ENCODE measurements around the gene HAAO.

Gene HAAO

GRCh38 chr2:42795275-42795674 is 2.9 kb upstream of the HAAO start:
- Histone ChIP-seq H2BK15ac (replicated peaks; ENCODE audit: low read depth) (no peak overlapping the region), H4K5ac (ENCODE audit: low read length) (no peak overlapping the region), H2AK5ac (ENCODE audit: low read length) (no peak overlapping the region), H2BK120ac (ENCODE audit: low read depth, low read length) (no peak overlapping the region), H3K79me1 (ENCODE audit: low read length) (peaks cover 2% of the 10 kb centered on the region), H3K9ac (ENCODE audit: low read length) (no peak overlapping the region), H3K4me1 (ENCODE audit: control insufficient read depth, low read depth, low read length) (peaks cover 9% of the 10 kb centered on the region), H3K18ac (ENCODE audit: low read length) (no peak overlapping the region), H3K4me2 (ENCODE audit: low read length) (no peak overlapping the region), H3K36me3 (ENCODE audit: control insufficient read depth, insufficient read depth, low read length) (no peaks in the 10 kb centered on the region), H3K27ac (ENCODE audit: low read depth, low read length) (no peak overlapping the region), H4K8ac (ENCODE audit: low read depth, low read length) (no peak overlapping the region), H3K4me3 (ENCODE audit: low read length) (no peak overlapping the region), H3K4ac (ENCODE audit: low read depth, low read length) (no peak overlapping the region), H2BK5ac (ENCODE audit: low read length) (no peak overlapping the region), H3K23ac (ENCODE audit: low read length) (no peak overlapping the region), H3K79me2 (ENCODE audit: control insufficient read depth, insufficient read depth, low read length) (no peaks in the 10 kb centered on the region), H3K27me3 (ENCODE audit: insufficient read depth, low read length, poor library complexity) (no peaks in the 10 kb centered on the region), H3K56ac (ENCODE audit: low read length) (no peak overlapping the region)
- WGBS (ENCODE audit: extremely low coverage, insufficient coverage, low lambda C conversion rate): no CpG with 5 or more reads among the region's 6 CpGs
- no peak for DNase-seq

- H3K79me2 ChIP-seq (ENCODE audit: control insufficient read depth, insufficient read depth, low read length): no peaks in the 10 kb centered on the region
- H4K5ac ChIP-seq (ENCODE audit: low read length): no peak overlapping the region
- H2BK15ac ChIP-seq (replicated peaks; ENCODE audit: low read depth): no peak overlapping the region
- H3K27ac ChIP-seq (ENCODE audit: low read depth, low read length): no peak overlapping the region
- peak overlapping the region; percentile 25 for H3K56ac ChIP-seq (ENCODE audit: low read length)
- peak; percentile 90 for DNase-seq
- H2BK120ac ChIP-seq (ENCODE audit: low read depth, low read length): no peak overlapping the region
- H3K36me3 ChIP-seq (ENCODE audit: control insufficient read depth, insufficient read depth, low read length): no peaks in the 10 kb centered on the region
- no peak overlapping the region for H3K4ac ChIP-seq (ENCODE audit: low read depth, low read length)
- no peak overlapping the region for H3K23ac ChIP-seq (ENCODE audit: low read length)
- no peak overlapping the region for H2BK5ac ChIP-seq (ENCODE audit: low read length)
- H3K79me1 ChIP-seq (ENCODE audit: low read length): peaks cover 2% of the 10 kb centered on the region
- peaks cover 9% of the 10 kb centered on the region for H3K4me1 ChIP-seq (ENCODE audit: control insufficient read depth, low read depth, low read length)
- no peak overlapping the region for H3K4me2 ChIP-seq (ENCODE audit: low read length)
- no peaks in the 10 kb centered on the region for H3K27me3 ChIP-seq (ENCODE audit: insufficient read depth, low read length, poor library complexity)
- H4K8ac ChIP-seq (ENCODE audit: low read depth, low read length): no peak overlapping the region
- no peak overlapping the region for H3K4me3 ChIP-seq (ENCODE audit: low read length)
- WGBS (ENCODE audit: extremely low coverage, insufficient coverage, low lambda C conversion rate): no CpG with 5 or more reads among the region's 8 CpGs
- H3K18ac ChIP-seq (ENCODE audit: low read length): no peak overlapping the region
- H3K9ac ChIP-seq (ENCODE audit: low read length): peak overlapping the region; percentile 2
- no peak overlapping the region for H2AK5ac ChIP-seq (ENCODE audit: low read length)
These were observed 2.1 kb upstream of the HAAO start for GRCh38 chr2:42794271-42795046.

- Histone ChIP-seq H2AK5ac (ENCODE audit: low read length) (no peak overlapping the region), H3K4me2 (ENCODE audit: low read length) (peak overlapping the region; percentile 83), H3K79me1 (ENCODE audit: low read length) (peaks cover 2% of the 10 kb centered on the region), H3K4ac (ENCODE audit: low read depth, low read length) (peak overlapping the region; percentile 73), H3K4me3 (ENCODE audit: low read length) (peak overlapping the region; percentile 63), H3K27ac (ENCODE audit: low read depth, low read length) (peak overlapping the region; percentile 93), H4K5ac (ENCODE audit: low read length) (no peak overlapping the region), H3K56ac (ENCODE audit: low read length) (peak overlapping the region; percentile 77), H2BK15ac (replicated peaks; ENCODE audit: low read depth) (no peak overlapping the region), H2BK5ac (ENCODE audit: low read length) (no peak overlapping the region), H3K27me3 (ENCODE audit: insufficient read depth, low read length, poor library complexity) (no peaks in the 10 kb centered on the region), H3K18ac (ENCODE audit: low read length) (peak overlapping the region; percentile 85), H3K4me1 (ENCODE audit: control insufficient read depth, low read depth, low read length) (peaks cover 9% of the 10 kb centered on the region), H3K9ac (ENCODE audit: low read length) (peak overlapping the region; percentile 89), H3K79me2 (ENCODE audit: control insufficient read depth, insufficient read depth, low read length) (no peaks in the 10 kb centered on the region), H2BK120ac (ENCODE audit: low read depth, low read length) (no peak overlapping the region), H3K36me3 (ENCODE audit: control insufficient read depth, insufficient read depth, low read length) (no peaks in the 10 kb centered on the region), H3K23ac (ENCODE audit: low read length) (peak overlapping the region; percentile 90), H4K8ac (ENCODE audit: low read depth, low read length) (no peak overlapping the region)
- peak; percentile 65 for DNase-seq
- no CpG with 5 or more reads among the region's 22 CpGs for WGBS (ENCODE audit: extremely low coverage, insufficient coverage, low lambda C conversion rate)
These were observed 1.2 kb upstream of the HAAO start for GRCh38 chr2:42793334-42794270.

GRCh38 chr2:42792087-42792582 is 248 bp downstream of the HAAO start:
- Histone ChIP-seq H3K27me3 (ENCODE audit: insufficient read depth, low read length, poor library complexity) (no peaks in the 10 kb centered on the region), H3K79me1 (ENCODE audit: low read length) (peaks cover 2% of the 10 kb centered on the region), H3K4me3 (ENCODE audit: low read length) (peak overlapping the region; percentile 63), H3K4ac (ENCODE audit: low read depth, low read length) (peak overlapping the region; percentile 71), H3K23ac (ENCODE audit: low read length) (peak overlapping the region; percentile 92), H4K5ac (ENCODE audit: low read length) (no peak overlapping the region), H3K27ac (ENCODE audit: low read depth, low read length) (peak overlapping the region; percentile 93), H4K8ac (ENCODE audit: low read depth, low read length) (no peak overlapping the region), H2BK15ac (replicated peaks; ENCODE audit: low read depth) (no peak overlapping the region), H3K56ac (ENCODE audit: low read length) (peak overlapping the region; percentile 77), H2BK120ac (ENCODE audit: low read depth, low read length) (peak overlapping the region; percentile 47), H3K36me3 (ENCODE audit: control insufficient read depth, insufficient read depth, low read length) (no peaks in the 10 kb centered on the region), H2AK5ac (ENCODE audit: low read length) (no peak overlapping the region), H3K4me2 (ENCODE audit: low read length) (peak overlapping the region; percentile 83), H3K9ac (ENCODE audit: low read length) (peak overlapping the region; percentile 89), H3K79me2 (ENCODE audit: control insufficient read depth, insufficient read depth, low read length) (no peaks in the 10 kb centered on the region), H3K4me1 (ENCODE audit: control insufficient read depth, low read depth, low read length) (peaks cover 9% of the 10 kb centered on the region), H2BK5ac (ENCODE audit: low read length) (no peak overlapping the region), H3K18ac (ENCODE audit: low read length) (peak overlapping the region; percentile 85)
- DNase-seq: no peak
- no CpG with 5 or more reads among the region's 18 CpGs for WGBS (ENCODE audit: extremely low coverage, insufficient coverage, low lambda C conversion rate)

GRCh38 chr2:42791606-42792005 is 777 bp downstream of the HAAO start:
- H3K4ac ChIP-seq (ENCODE audit: low read depth, low read length): no peak overlapping the region
- peak overlapping the region; percentile 85 for H3K18ac ChIP-seq (ENCODE audit: low read length)
- no peaks in the 10 kb centered on the region for H3K36me3 ChIP-seq (ENCODE audit: control insufficient read depth, insufficient read depth, low read length)
- H3K27me3 ChIP-seq (ENCODE audit: insufficient read depth, low read length, poor library complexity): no peaks in the 10 kb centered on the region
- H3K4me1 ChIP-seq (ENCODE audit: control insufficient read depth, low read depth, low read length): peaks cover 9% of the 10 kb centered on the region
- H4K5ac ChIP-seq (ENCODE audit: low read length): no peak overlapping the region
- WGBS (ENCODE audit: extremely low coverage, insufficient coverage, low lambda C conversion rate): no CpG with 5 or more reads among the region's 4 CpGs
- H3K9ac ChIP-seq (ENCODE audit: low read length): peak overlapping the region; percentile 89
- H3K4me2 ChIP-seq (ENCODE audit: low read length): no peak overlapping the region
- H4K8ac ChIP-seq (ENCODE audit: low read depth, low read length): no peak overlapping the region
- DNase-seq: no peak
- peak overlapping the region; percentile 77 for H3K56ac ChIP-seq (ENCODE audit: low read length)
- H3K79me1 ChIP-seq (ENCODE audit: low read length): peaks cover 2% of the 10 kb centered on the region
- H2AK5ac ChIP-seq (ENCODE audit: low read length): no peak overlapping the region
- no peak overlapping the region for H2BK120ac ChIP-seq (ENCODE audit: low read depth, low read length)
- no peak overlapping the region for H3K4me3 ChIP-seq (ENCODE audit: low read length)
- no peaks in the 10 kb centered on the region for H3K79me2 ChIP-seq (ENCODE audit: control insufficient read depth, insufficient read depth, low read length)
- H3K23ac ChIP-seq (ENCODE audit: low read length): peak overlapping the region; percentile 2
- H3K27ac ChIP-seq (ENCODE audit: low read depth, low read length): no peak overlapping the region
- H2BK15ac ChIP-seq (replicated peaks; ENCODE audit: low read depth): no peak overlapping the region
- H2BK5ac ChIP-seq (ENCODE audit: low read length): no peak overlapping the region

All from mesendoderm (in vitro differentiated cells).